Parathyroid adenoma (tissue), 2 donors: ENCODE measurements around the gene RNF223.

Experiments
- H2AFZ ChIP-seq: fragments of 300-600 bp; sonication (generic); one replicate; pipeline ENCODE4 v1.7.0; 2017; ENCODE audit warnings: antibody characterized with exemption, mild to moderate bottlenecking
- H3K27ac ChIP-seq: fragments of 300-600 bp; sonication (generic); one replicate; pipeline ENCODE4 v1.7.0; 2017
- H3K27me3 ChIP-seq: fragments of 300-600 bp; sonication (generic); one replicate; pipeline ENCODE4 v1.7.0; 2017; ENCODE audit warnings: low read length; ENCODE audit not compliant: control insufficient read depth, insufficient read depth
- H3K36me3 ChIP-seq: fragments of 300-600 bp; sonication (generic); one replicate; pipeline ENCODE4 v1.7.0; 2017; ENCODE audit warnings: low read length; ENCODE audit not compliant: control insufficient read depth, insufficient read depth
- H3K4me1 ChIP-seq: fragments of 300-600 bp; sonication (generic); one replicate; pipeline ENCODE4 v1.7.0; 2017; ENCODE audit warnings: control low read depth
- H3K4me2 ChIP-seq: fragments of 300-600 bp; sonication (generic); one replicate; pipeline ENCODE4 v1.7.0; 2017; ENCODE audit warnings: low read length
- H3K4me3 ChIP-seq: fragments of 300-600 bp; sonication (generic); one replicate; pipeline ENCODE4 v1.7.0; 2017; ENCODE audit warnings: low read depth, low read length
- H3K79me2 ChIP-seq: fragments of 300-600 bp; sonication (generic); one replicate; pipeline ENCODE4 v1.7.0; 2017; ENCODE audit warnings: control low read depth
- H3K9ac ChIP-seq: fragments of 300-600 bp; sonication (generic); one replicate; pipeline ENCODE4 v1.7.0; 2017; ENCODE audit warnings: mild to moderate bottlenecking
- H3K9me3 ChIP-seq: fragments of 300-600 bp; sonication (generic); one replicate; pipeline ENCODE4 v1.7.0; 2017; ENCODE audit warnings: low read length; ENCODE audit not compliant: control insufficient read depth
- TF ChIP-seq, protein P1 (sequence below): fragments of 300-600 bp; sonication (generic); IDR thresholded peaks from one replicate; pipeline ENCODE4 v1.7.0; 2017; ENCODE audit warnings: antibody characterized with exemption, mild to moderate bottlenecking
- donor health status: primary hyperparathyroidism.

The RNF223 gene

DNA sequence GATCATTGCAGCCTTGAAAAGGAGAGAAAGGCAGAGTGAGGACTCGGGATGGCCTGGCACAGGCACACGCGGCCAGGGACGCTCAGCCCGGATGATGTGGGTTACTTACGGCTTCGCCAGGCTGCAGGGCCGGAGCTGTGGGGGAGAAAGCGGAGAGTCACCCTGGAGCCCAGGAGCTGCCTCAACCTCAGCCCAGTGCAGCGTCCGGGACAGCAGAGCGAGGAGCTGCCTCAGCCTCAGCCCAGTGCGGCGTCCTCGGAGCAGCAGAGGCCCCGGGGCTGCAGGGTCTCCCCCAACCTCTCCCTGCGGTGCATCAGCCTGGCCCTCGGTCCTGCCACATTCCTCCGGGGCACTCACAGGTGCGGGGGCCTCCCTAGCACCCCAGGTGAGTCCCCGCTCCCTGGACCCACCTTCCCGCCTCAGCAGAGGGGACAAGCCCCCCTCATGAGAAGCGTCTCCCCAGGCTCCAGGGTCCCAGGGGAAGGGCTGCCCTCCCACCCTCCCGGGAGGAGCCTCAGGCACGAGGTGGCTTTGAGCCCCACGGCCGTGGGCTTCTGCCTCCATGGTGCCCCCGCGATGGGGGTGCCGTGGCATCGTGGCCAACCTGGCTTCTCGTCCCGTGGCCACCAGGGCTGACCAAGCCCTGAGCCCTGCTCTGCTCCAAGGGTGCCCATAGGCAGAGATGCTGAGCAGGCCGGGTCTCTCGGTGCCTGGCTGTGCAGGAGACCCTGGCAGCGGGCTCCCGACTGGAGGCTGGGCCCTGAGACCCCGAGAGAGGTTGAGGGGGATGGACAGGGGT, 10.5 kb upstream of the RNF223 start:
- H3K4me3 ChIP-seq: no peak overlapping the region
- TF ChIP-seq, protein P1, sequence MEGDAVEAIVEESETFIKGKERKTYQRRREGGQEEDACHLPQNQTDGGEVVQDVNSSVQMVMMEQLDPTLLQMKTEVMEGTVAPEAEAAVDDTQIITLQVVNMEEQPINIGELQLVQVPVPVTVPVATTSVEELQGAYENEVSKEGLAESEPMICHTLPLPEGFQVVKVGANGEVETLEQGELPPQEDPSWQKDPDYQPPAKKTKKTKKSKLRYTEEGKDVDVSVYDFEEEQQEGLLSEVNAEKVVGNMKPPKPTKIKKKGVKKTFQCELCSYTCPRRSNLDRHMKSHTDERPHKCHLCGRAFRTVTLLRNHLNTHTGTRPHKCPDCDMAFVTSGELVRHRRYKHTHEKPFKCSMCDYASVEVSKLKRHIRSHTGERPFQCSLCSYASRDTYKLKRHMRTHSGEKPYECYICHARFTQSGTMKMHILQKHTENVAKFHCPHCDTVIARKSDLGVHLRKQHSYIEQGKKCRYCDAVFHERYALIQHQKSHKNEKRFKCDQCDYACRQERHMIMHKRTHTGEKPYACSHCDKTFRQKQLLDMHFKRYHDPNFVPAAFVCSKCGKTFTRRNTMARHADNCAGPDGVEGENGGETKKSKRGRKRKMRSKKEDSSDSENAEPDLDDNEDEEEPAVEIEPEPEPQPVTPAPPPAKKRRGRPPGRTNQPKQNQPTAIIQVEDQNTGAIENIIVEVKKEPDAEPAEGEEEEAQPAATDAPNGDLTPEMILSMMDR: no peak

DNA sequence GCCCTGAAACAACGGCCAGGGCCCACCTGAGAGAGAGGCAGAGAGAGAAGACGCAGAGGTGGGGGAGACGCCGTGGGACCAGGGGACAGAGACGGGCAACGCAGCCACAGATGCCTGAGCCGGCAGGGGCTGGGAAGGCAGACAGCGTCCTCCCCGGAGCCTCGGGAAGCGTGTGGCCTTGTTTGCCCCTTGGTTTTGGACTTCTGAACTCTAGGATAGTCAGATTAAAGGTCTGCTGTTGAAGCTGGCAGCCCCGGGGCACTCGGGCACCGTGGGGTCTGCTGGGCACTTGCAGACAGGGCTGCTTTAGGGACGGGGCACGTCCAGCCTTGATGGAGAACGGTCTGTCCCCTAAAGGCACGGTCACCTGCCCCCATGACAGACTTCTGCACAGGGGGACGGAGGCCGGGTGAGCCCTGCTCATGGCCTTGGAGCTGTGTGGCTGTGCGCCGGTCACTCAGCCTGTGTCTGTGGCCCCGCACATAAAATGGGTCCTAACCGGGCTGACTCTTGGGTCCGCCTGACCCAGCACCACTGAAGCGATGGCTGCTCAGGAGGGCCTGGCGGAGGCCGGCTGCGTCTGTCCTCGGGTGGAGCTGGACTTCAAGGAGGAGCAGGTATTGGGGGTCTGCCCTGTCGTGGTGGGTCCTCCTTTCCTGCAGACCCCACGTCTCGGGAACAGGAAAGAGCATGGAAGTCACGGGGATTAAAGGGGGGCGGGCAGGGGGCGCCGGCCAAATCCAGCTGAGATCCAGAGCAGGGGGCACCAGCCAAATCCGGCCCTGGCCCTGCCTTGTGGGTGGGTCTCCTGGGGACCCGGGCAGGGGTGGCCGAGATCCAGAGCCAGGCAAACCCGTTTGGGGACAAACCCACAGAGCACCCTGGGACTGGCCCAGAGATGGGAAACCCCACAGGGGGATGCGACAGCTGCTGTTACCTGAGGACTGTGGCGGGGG, 9.6 kb upstream of the RNF223 start:
- Histone ChIP-seq H3K9me3 (no peaks in the 10 kb centered on the region), H3K27me3 (no peaks in the 10 kb centered on the region), H3K27ac (no peak overlapping the region), H2AFZ (no peak overlapping the region), H3K79me2 (no peaks in the 10 kb centered on the region), H3K4me3 (no peak overlapping the region), H3K4me2 (no peak overlapping the region), H3K36me3 (no peaks in the 10 kb centered on the region), H3K4me1 (no peaks in the 10 kb centered on the region), H3K9ac (no peak overlapping the region)
- TF ChIP-seq, protein P1: no peak

More for the DNA sequence above, 10.5 kb upstream of the RNF223 start:
- H3K79me2 ChIP-seq: no peaks in the 10 kb centered on the region
- no peak overlapping the region for H3K9ac ChIP-seq
- H3K4me2 ChIP-seq: no peak overlapping the region
- H2AFZ ChIP-seq: no peak overlapping the region
- no peak overlapping the region for H3K27ac ChIP-seq
- H3K4me1 ChIP-seq: no peaks in the 10 kb centered on the region
- H3K27me3 ChIP-seq: no peaks in the 10 kb centered on the region
- H3K36me3 ChIP-seq: no peaks in the 10 kb centered on the region
- H3K9me3 ChIP-seq: no peaks in the 10 kb centered on the region

DNA sequence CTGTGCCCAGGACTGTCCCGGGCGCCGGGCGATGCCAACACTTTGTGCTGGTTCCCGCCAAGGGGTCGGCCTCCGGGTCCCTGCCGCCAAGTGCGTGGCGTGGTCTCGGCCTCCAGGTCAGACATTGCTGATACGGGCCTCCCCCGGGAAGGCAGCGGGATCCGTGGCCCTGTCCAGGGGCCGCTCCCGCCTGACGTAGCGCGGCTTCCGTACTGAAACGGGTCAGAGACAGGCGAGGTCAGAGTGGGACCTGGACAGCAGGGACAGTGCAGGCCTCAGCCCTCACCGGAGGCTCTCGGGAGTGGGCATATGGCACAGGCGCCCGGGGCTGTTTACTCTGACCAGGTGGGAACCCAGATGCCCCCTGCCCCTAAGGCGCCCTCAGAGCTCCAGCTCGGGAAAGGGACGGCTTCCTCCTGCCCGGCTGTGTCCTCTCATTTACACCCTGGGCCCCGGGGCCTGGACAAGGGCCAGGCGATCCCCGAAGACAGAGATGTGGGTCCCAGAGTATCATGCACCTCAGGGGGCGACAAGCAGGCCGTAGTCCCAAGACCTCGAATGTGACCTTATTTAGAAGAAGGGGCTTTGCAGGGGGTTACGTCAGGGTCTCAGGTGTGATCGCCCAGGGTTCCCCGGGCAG, 8.8 kb upstream of the RNF223 start:
- Histone ChIP-seq H3K4me3 (no peak overlapping the region), H3K36me3 (no peaks in the 10 kb centered on the region), H3K9ac (no peak overlapping the region), H3K4me2 (no peak overlapping the region), H3K4me1 (no peaks in the 10 kb centered on the region), H2AFZ (no peak overlapping the region), H3K27me3 (no peaks in the 10 kb centered on the region), H3K27ac (no peak overlapping the region), H3K79me2 (no peaks in the 10 kb centered on the region), H3K9me3 (no peaks in the 10 kb centered on the region)
- TF ChIP-seq, protein P1: no peak

DNA sequence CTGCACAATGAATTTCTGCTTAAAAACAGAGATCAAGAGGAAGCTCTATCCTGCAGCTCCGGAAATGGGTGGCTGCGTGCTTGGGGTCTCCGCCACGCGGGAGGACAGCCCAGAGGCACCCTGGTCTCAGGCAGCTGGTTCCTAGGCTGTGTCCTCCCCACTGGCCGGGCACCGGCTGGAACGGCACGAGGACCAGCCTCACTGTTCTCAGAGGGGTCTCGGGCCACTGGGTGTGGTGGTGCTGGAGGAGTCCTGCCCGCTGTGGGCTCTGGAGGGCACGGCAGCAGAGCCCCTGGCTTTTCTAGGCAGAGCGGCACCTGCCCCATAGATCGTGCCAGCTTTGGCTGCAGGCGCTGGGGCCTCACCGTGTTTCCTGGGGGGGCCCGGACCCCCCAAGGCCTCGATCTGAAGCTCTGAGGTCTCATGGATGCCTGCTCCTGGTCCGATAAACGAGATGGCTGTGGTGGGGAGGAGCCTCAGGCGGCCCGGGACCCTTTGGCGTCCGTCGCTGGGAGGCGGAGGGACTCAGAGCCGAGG, 8.2 kb upstream of the RNF223 start:
- H3K4me2 ChIP-seq: no peak overlapping the region
- TF ChIP-seq, protein P1: no peak

More for the DNA sequence above, 8.2 kb upstream of the RNF223 start:
- no peak overlapping the region for H3K27ac ChIP-seq
- no peaks in the 10 kb centered on the region for H3K4me1 ChIP-seq
- H3K36me3 ChIP-seq: no peaks in the 10 kb centered on the region
- no peaks in the 10 kb centered on the region for H3K9me3 ChIP-seq
- no peak overlapping the region for H3K9ac ChIP-seq
- no peaks in the 10 kb centered on the region for H3K27me3 ChIP-seq
- no peak overlapping the region for H2AFZ ChIP-seq
- no peak overlapping the region for H3K4me3 ChIP-seq
- no peaks in the 10 kb centered on the region for H3K79me2 ChIP-seq
